Measurements from ENCODE around the gene EXOC4.

GRCh38 chr7:133790911-133791310 is 538.0 kb downstream of the EXOC4 start:
- no peak for TF ChIP-seq CTCF (IDR thresholded peaks at IDR 0.05; ENCODE audit: low read depth, low read length, poor library complexity, severe bottlenecking)
- TF ChIP-seq EZH2phosphoT487 (IDR thresholded peaks at IDR 0.05; ENCODE audit: borderline replicate concordance, low read length): no peak

All from DOHH2 (cell line).